ENCODE results near the gene PADI6.
"Not testable (repeated sequence)": the region's sequence is repeated elsewhere in the genome, so short reads cannot be mapped to it uniquely, and the experiment has no call there.

DNA sequence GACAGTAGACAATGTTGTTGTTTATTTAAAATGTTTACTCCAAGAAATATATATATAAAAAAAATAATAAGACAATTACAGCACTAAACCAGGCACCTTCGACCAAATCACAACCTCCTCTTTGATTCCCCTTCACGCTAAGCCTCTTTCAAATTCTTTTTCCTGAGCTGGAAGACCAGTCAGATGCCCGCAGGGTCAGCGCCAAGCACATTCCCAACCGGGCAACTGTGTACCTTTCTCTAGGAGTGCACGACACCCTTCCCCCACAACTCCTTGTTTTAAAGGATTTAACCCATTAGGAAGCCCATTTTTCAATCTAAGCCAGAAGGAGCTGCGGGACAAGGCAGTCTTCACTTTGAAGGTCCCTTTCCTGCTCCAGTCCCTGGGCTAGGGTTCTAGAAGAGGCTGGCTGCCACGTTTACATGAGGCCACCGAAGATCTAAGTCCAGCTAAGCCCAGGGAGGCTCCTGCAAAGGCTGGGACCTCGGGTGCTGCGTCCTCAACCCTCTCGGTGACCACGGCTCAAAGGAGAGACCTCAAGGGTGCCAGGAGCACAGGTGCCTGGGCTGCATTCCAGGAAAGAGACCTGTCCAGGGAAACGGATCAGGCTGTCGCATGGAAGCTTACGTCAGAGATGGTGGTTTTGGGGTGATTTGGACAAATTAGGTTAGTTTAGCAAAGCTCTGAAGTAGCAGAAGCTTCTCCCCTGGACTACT lies 34.9 kb downstream of the PADI6 start:
- TF ChIP-seq, protein P1, sequence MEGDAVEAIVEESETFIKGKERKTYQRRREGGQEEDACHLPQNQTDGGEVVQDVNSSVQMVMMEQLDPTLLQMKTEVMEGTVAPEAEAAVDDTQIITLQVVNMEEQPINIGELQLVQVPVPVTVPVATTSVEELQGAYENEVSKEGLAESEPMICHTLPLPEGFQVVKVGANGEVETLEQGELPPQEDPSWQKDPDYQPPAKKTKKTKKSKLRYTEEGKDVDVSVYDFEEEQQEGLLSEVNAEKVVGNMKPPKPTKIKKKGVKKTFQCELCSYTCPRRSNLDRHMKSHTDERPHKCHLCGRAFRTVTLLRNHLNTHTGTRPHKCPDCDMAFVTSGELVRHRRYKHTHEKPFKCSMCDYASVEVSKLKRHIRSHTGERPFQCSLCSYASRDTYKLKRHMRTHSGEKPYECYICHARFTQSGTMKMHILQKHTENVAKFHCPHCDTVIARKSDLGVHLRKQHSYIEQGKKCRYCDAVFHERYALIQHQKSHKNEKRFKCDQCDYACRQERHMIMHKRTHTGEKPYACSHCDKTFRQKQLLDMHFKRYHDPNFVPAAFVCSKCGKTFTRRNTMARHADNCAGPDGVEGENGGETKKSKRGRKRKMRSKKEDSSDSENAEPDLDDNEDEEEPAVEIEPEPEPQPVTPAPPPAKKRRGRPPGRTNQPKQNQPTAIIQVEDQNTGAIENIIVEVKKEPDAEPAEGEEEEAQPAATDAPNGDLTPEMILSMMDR (IDR thresholded peaks at IDR 0.05) = not testable (repeated sequence)
- not testable (repeated sequence) for TF ChIP-seq EZH2 (IDR thresholded peaks at IDR 0.05; ENCODE audit: borderline replicate concordance, insufficient read depth, low read depth, low read length, poor library complexity, severe bottlenecking)

All from B cell (primary cell).